C4-2B (cell line): ENCODE results near the gene SLC4A2.

Experiments used
- H3K27ac ChIP-seq: fragments of 450-650 bp; 2 replicates; pipeline ENCODE4 v1.5.1; 2017
- ZFX ChIP-seq: fragments of 450-650 bp; IDR thresholded peaks from 2 replicates; pipeline ENCODE4 v1.6.1; 2017
- TF ChIP-seq, protein P1 (sequence below): fragments of 450-650 bp; conservative IDR thresholded peaks from 2 replicates; pipeline ENCODE4 v1.5.1; 2017; ENCODE audit warnings: mild to moderate bottlenecking

Gene SLC4A2

GRCh38 chr7:151119902-151120301 lies 60.5 kb downstream of the SLC4A2 start:
- no peak for TF ChIP-seq ZFX
- TF ChIP-seq, protein P1, sequence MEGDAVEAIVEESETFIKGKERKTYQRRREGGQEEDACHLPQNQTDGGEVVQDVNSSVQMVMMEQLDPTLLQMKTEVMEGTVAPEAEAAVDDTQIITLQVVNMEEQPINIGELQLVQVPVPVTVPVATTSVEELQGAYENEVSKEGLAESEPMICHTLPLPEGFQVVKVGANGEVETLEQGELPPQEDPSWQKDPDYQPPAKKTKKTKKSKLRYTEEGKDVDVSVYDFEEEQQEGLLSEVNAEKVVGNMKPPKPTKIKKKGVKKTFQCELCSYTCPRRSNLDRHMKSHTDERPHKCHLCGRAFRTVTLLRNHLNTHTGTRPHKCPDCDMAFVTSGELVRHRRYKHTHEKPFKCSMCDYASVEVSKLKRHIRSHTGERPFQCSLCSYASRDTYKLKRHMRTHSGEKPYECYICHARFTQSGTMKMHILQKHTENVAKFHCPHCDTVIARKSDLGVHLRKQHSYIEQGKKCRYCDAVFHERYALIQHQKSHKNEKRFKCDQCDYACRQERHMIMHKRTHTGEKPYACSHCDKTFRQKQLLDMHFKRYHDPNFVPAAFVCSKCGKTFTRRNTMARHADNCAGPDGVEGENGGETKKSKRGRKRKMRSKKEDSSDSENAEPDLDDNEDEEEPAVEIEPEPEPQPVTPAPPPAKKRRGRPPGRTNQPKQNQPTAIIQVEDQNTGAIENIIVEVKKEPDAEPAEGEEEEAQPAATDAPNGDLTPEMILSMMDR = no peak
- no peak overlapping the region for H3K27ac ChIP-seq

DNA sequence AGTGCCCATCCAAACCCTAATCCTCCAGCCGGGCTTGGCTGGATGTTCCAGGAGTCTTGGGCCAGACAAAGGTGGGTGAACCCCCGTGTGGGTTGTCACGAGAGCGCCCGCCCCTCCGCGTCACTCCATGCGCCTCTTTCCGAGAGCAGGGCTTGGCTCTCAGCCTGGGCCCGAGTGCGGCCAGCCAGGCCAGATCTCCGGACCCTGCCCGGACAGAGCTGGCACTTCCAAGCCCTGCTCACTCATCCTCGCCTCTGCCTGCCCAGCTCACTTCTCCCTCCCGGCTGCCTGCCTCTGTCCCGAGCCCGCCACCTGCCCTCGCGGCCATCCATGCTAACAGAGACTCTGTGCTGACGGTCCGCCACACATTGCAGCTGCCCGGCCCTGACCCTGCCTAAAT lies 61.5 kb downstream of the SLC4A2 start:
- TF ChIP-seq, protein P1 = no peak
- TF ChIP-seq ZFX = no peak
- no peak overlapping the region for H3K27ac ChIP-seq

- TF ChIP-seq, protein P1 = no peak
- no peak for TF ChIP-seq ZFX
- H3K27ac ChIP-seq = no peak overlapping the region
Measured at GRCh38 chr7:151121380-151122170, 62.2 kb downstream of the SLC4A2 start.

DNA sequence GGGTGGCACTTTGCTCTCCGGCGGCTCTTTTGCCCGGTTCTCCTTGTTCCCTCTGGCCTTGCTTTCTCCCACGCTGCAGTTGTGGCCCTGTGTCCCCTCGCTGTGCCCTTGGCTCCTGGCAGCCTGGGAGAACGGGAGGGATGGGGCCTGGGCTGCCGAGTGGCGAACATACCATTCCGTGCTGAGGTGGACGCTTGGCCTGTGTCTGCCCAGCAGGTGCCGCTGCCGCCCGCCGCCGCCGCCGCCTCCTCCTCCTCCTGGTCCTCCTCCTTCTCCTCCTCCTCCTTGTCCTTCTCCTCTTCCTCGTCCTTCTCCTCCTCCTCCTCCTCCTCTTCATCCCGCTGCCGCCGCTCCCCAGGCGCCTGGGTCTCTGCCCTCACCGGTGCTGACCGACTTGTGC lies 62.9 kb downstream of the SLC4A2 start:
- no peak overlapping the region for H3K27ac ChIP-seq
- TF ChIP-seq, protein P1 = no peak
- TF ChIP-seq ZFX = no peak

DNA sequence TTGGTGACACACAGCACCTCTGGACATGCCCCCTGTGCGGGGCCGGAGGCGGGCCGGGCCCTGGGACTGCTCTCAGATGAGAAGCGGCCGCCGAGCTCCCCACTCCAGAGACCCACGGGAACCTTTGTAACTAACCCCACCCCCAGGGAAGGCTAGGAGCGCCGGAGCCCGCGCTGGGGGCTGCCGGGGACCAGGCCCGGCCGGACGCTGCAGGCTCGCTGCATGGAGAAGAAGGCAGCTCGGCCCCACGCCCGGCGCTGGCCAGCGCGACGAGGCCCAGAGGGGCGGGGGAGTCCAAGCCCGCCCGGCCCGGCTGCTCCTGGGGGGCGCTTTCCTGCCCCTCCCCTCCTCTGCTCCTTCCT lies 63.4 kb downstream of the SLC4A2 start:
- H3K27ac ChIP-seq = no peak overlapping the region
- no peak for TF ChIP-seq ZFX
- TF ChIP-seq, protein P1 = no peak

DNA sequence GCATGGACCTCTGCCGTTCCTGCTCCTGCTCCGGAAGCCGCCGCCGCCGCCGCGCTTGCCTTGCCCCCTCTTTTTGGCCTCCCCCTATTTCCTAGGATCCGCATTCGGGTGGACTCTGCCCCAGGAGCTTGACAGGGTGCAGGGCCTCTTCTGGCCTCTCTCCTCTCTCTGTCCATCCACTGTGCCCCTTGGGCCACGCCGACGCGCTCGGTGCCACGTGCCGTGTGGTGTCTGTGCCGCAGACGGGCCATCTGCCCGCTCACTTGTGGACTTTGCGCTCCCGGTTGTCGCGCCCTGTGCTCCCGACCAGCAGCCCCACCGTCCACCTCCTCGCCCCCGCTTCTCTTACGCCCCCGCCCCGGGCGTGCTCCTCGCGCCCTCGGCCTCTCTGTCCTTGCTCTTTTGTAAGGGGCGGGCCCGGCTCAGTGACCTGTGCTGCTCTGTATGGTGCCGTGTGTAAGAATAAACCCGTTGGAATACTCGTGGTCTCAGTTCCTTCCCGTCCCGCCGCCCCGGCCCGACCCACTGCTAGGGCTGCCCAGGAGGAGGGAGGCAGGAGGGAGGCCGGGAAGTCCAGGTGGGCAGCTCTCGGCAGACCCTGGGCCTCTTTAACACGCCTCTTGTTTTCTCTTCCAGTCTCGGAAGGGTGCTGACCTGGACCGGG lies 63.9 kb downstream of the SLC4A2 start:
- TF ChIP-seq, protein P1 = 0 out of 2 replicates have a peak, but pooled peaks have one; percentile 41
- TF ChIP-seq ZFX = no peak
- H3K27ac ChIP-seq = no peak overlapping the region

DNA sequence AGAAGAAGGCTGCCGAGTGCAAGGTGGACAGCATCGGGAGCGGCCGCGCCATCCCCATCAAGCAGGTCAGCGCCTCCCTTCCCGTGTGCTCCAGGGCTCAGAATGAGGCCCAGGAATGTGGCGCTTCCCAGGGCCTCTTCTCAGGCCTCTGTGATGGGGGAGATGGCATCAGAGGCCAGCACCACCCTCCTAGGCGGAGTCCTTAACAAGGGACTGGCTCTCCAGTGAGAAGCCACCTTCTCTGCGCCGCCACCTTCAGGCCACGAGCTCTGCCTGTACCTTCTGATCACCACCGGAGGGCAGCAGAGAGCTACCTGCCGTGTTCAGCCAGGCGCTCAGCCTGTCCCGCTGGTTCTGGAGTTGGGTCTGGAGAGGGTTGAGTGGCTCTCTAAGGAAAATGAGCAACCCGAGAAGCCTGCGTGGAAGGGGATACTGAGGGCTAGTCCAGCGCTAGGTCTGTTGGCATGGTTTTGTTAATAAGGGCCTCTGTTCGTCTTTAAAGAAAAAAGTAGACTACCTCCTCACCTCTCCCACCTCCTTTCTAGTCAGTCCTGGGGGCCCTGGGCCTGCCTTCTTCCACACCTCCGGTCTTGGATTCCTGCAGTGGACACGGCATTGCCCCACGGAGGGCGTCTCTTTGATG lies 64.6 kb downstream of the SLC4A2 start:
- peak overlapping the region; percentile 75 for H3K27ac ChIP-seq
- TF ChIP-seq, protein P1 = peak; percentile 100
- TF ChIP-seq ZFX = no peak
